Mucosa of descending colon (tissue), 3 donors: ENCODE measurements around the gene TNFAIP8L1. TPM values are rescaled to one million over a fixed set of nuclear protein-coding genes. Genes with fewer than 3 reads are reported as not detected.

Experiments
- ATAC-seq: fragments of 200-7000 bp; cut with Tn5 transposase; one replicate; pipeline ENCODE4 v1.9.1; 2020; ENCODE audit warnings: mild to moderate bottlenecking, moderate library complexity
- DNase-seq, 3 donors: peaks; one replicate each; pipeline ENCODE4 v3.0.0-alpha.2; 2020
- H3K36me3 ChIP-seq: fragments of 200-600 bp; one replicate; pipeline ENCODE4 v1.8.0; 2021; ENCODE audit warnings: low read depth, mild to moderate bottlenecking
- H3K4me1 ChIP-seq: fragments of 200-600 bp; one replicate; pipeline ENCODE4 v1.8.0; 2021; ENCODE audit warnings: low read depth, mild to moderate bottlenecking
- H3K4me3 ChIP-seq: fragments of 200-600 bp; one replicate; pipeline ENCODE4 v1.8.0; 2021; ENCODE audit warnings: mild to moderate bottlenecking
- H3K9me3 ChIP-seq: fragments of 200-600 bp; one replicate; pipeline ENCODE4 v1.8.0; 2021; ENCODE audit warnings: mild to moderate bottlenecking
- intact Hi-C, 2 donors: fragments of 100-400 bp; cut with DNase I in 1 of 2; cut with micrococcal nuclease in 1 of 2; formaldehyde crosslinking; loops; one replicate each; pipeline versions ENCODE4 v1.11.0 to v1.11.1; 2022; cut with DNase I, micrococcal nuclease
- total RNA-seq, 3 donors: library from RNA; stranded (reverse); fragmentation: NEBNext Ultra II Directional in 2 of 3; extraction: Animal tissue kit (Norgen Biotek cat#: 25700) in 2 of 3; gene quantifications; one replicate each; pipeline versions ENCODE4 v1.2.1 to v1.2.4, GENCODE V29; 2021 to 2023
- TF ChIP-seq, protein P1 (sequence below): fragments of 200-600 bp; IDR thresholded peaks from one replicate; pipeline ENCODE4 v1.8.0; 2022; ENCODE audit warnings: antibody characterized with exemption, mild to moderate bottlenecking
- donor health status: DM: no; HTN: no; CAD: no; lungs with moderate emphysema.
- donor health status: DM: no; HTN: no; CAD: no.
- donor health status: DM: no; HTN: yes; CAD: no.

The TNFAIP8L1 gene
- total RNA-seq, 3 donors from 2014 or later: 5.1 to 47.6 (median 10.7) TPM

DNA sequence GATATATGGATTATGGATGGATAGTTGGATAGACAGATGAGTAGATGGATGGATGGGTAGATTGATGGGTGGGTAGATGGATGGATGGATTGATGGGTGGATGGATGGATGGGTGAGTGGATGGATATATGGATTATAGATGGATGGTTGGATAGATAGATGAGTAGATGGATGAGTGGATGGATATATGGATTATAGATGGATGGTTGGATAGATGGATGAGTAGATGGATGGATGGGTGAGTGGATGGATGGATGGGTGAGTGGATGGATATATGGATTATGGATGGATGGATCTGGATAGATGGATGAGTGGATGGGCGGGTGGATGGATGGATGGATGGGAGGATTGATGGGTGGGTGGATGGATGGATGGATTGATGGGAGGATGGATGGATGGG lies 36.4 kb upstream of the TNFAIP8L1 start:
- H3K9me3 ChIP-seq: no peaks in the 10 kb centered on the region
- ATAC-seq (no peak), DNase-seq (no peak)
- no peak overlapping the region for H3K4me3 ChIP-seq
- H3K36me3 ChIP-seq: no peaks in the 10 kb centered on the region
- H3K4me1 ChIP-seq: no peaks in the 10 kb centered on the region
- TF ChIP-seq, protein P1, sequence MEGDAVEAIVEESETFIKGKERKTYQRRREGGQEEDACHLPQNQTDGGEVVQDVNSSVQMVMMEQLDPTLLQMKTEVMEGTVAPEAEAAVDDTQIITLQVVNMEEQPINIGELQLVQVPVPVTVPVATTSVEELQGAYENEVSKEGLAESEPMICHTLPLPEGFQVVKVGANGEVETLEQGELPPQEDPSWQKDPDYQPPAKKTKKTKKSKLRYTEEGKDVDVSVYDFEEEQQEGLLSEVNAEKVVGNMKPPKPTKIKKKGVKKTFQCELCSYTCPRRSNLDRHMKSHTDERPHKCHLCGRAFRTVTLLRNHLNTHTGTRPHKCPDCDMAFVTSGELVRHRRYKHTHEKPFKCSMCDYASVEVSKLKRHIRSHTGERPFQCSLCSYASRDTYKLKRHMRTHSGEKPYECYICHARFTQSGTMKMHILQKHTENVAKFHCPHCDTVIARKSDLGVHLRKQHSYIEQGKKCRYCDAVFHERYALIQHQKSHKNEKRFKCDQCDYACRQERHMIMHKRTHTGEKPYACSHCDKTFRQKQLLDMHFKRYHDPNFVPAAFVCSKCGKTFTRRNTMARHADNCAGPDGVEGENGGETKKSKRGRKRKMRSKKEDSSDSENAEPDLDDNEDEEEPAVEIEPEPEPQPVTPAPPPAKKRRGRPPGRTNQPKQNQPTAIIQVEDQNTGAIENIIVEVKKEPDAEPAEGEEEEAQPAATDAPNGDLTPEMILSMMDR: no peak
- intact Hi-C loops: no loop called here

DNA sequence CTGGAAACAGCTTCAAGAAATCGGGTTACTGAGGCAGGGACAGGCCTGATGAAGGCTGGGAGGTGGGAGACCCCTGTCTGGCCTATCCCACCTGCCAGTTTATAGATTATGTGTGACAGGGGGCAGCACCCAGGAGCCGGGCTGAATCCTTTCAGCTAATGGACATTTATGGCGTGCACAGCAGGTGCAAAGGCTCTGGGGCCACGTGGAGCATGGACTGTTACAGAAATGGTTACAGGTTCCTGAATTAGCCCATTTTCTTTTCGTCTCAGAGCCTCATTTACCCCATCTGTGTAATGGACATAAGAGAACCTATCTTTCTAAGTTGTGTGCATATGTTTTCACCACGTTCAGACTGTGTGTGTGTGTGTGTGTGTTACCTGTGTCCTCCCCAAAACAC lies 34.4 kb upstream of the TNFAIP8L1 start:
- ATAC-seq: no peak
- intact Hi-C loops: no loop called here
- no peak for DNase-seq
- TF ChIP-seq, protein P1: no peak
- no peaks in the 10 kb centered on the region for H3K4me1 ChIP-seq
- no peak overlapping the region for H3K4me3 ChIP-seq
- H3K36me3 ChIP-seq: no peaks in the 10 kb centered on the region
- no peaks in the 10 kb centered on the region for H3K9me3 ChIP-seq

DNA sequence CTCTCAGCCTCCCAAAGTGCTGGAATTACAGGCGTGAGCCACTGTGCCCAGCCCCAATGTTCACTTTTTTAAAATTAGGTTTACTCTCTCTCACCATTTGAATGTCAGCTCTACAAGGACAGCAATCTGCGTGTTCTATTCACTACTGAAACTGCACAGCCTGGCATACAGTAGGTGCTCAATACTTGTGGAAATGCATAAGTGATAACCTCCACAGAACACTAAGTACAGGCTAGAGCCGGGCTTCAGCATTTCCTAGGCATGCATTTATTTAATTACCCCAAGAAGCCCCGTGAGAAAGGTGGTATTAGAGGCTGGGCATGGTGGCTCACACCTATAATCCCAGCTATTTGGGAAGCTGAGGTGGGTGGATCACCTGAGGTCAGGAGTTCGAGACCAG lies 33.1 kb upstream of the TNFAIP8L1 start:
- H3K36me3 ChIP-seq: no peaks in the 10 kb centered on the region
- intact Hi-C loops: no loop called here

DNA sequence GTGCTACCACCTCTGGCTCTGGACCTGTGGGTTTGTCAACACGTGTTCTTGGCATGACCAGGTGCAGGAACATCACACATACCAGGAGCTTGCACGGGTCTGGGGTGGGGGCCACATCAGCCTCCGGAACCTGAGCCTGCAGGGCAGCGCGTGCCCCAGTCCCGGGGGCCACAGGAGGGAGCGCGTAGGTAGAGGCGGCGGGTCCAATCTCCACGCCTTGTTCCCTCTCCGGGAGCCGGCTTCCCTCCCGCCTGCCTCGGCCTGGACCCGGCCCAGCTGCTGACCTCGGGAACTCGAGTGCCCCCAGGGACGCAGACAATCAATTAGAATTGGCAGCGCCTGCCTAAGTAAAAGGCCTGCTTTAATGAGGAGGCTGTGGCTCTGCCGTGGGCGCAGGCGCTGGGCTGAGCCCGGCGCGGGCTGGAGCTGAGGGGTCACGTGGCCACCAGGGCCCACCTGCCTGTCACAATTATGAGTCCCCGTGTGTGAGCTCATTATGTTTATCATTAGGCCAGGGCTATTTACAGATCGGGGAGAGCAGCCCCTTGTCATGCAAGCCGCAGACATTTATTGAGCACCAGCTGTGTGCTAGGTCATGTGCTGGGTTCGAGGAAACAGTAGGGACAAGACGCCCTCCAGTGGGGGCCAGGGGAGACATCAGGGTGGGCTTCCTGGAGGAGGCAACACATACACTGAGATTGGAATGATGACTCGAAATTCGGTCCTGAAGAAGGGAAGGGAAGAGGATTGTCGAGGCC lies 32.2 kb upstream of the TNFAIP8L1 start:
- DNase-seq: no peak
- TF ChIP-seq, protein P1: no peak

More for the DNA sequence above, 33.1 kb upstream of the TNFAIP8L1 start:
- Histone ChIP-seq H3K4me3 (no peak overlapping the region), H3K9me3 (no peaks in the 10 kb centered on the region), H3K4me1 (no peaks in the 10 kb centered on the region)
- ATAC-seq (no peak), DNase-seq (no peak)
- TF ChIP-seq, protein P1: no peak

DNA sequence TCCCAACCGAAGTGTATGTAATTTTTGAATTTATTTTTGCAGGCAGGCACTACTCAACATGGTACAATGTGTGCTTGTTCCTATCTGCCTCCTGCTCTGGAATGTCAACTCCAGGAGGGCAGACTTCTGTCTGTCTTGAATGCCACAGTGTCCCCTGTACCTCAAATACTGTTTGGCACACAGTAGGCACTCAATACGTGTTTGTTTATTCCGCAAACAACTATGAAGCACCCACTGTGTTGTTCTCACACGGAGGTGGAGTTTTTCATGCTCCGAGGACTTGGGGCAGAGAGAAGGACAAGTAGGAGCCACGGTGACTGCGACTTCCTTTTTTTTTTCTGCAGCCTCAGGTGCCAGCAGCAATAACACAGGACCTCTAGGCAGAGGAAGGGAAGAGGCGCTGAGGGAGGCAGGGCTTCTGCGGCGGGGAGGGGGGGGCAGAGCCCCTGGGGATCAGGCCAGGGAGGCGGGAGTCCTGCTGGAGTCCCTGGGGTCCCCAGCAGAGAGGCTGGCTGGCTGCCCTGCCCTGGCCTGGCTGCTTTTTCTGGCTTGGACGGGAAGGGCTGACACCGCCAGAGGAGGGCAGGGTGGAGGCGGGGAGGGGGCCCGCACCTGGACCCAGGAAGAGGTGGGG lies 29.3 kb upstream of the TNFAIP8L1 start:
- intact Hi-C loops: no loop called here
- no peaks in the 10 kb centered on the region for H3K36me3 ChIP-seq
- DNase-seq: no peak
- H3K4me3 ChIP-seq: no peak overlapping the region
- no peaks in the 10 kb centered on the region for H3K9me3 ChIP-seq
- TF ChIP-seq, protein P1: no peak
- no peak for ATAC-seq
- no peaks in the 10 kb centered on the region for H3K4me1 ChIP-seq

More for the DNA sequence above, 32.2 kb upstream of the TNFAIP8L1 start:
- no peak for ATAC-seq
- Histone ChIP-seq H3K4me1 (no peaks in the 10 kb centered on the region), H3K9me3 (no peaks in the 10 kb centered on the region), H3K36me3 (no peaks in the 10 kb centered on the region), H3K4me3 (no peak overlapping the region)
- intact Hi-C loops: no loop called here
